OCI-LY7 (cell line): ENCODE data around the gene POLR2L.

Experiments
- CTCF ChIP-seq: fragments of 200-600 bp; sonication (generic); conservative IDR thresholded peaks from 2 replicates; pipeline ENCODE4 v1.5.1; 2014; ENCODE audit warnings: mild to moderate bottlenecking, antibody characterized with exemption, low read length, moderate library complexity, mixed read lengths
- EZH2phosphoT487 ChIP-seq: fragments of 200-600 bp; sonication (generic); IDR thresholded peaks from 2 replicates; pipeline ENCODE4 v1.6.1; 2018; ENCODE audit warnings: low read depth, borderline replicate concordance, mild to moderate bottlenecking, mixed run types, antibody characterized with exemption, low read length, moderate library complexity, mixed read lengths

- TF ChIP-seq CTCF (no peak), EZH2phosphoT487 (no peak)
Observed at GRCh38 chr11:837990-838307, 4.4 kb downstream of the POLR2L start.
